Calu3 (cell line): ENCODE data around the gene ZC3H12C. TPM values are rescaled to one million over a fixed set of nuclear protein-coding genes. Genes with fewer than 3 reads are reported as not detected.

Experiments
- BruUV-seq: library from RNA; stranded (reverse); fragments of 400-500 nt; replicated peaks from 2 replicates; lab custom pipeline; 2021; lab: Mats Ljungman, UMichigan
- CTCF ChIA-PET: fragments of 300-600 bp; sonication (Branson Sonifier 250); formaldehyde crosslinking; loops from one replicate; lab custom pipeline; 2022; ENCODE audit warnings: antibody characterized with exemption; lab: Charles Lee
- DNase-seq: peaks from one replicate; pipeline ENCODE4 v3.0.0; 2022
- H3K27ac Mint-ChIP-seq: one replicate; pipeline ENCODE4 v1.8.0; 2022; ENCODE audit warnings: mixed read lengths; ENCODE audit not compliant: unreplicated experiment
- H3K27me3 Mint-ChIP-seq: one replicate; pipeline ENCODE4 v1.8.0; 2022; ENCODE audit warnings: mixed read lengths; ENCODE audit not compliant: unreplicated experiment
- H3K36me3 Mint-ChIP-seq: one replicate; pipeline ENCODE4 v1.8.0; 2022; ENCODE audit warnings: mild to moderate bottlenecking, moderate library complexity, mixed read lengths; ENCODE audit not compliant: insufficient read depth, unreplicated experiment
- H3K4me1 Mint-ChIP-seq: one replicate; pipeline ENCODE4 v1.8.0; 2022; ENCODE audit warnings: mild to moderate bottlenecking, low read depth, mixed read lengths; ENCODE audit not compliant: unreplicated experiment
- H3K4me3 Mint-ChIP-seq: one replicate; pipeline ENCODE4 v1.8.0; 2022; ENCODE audit warnings: mild to moderate bottlenecking, low read depth, moderate library complexity, mixed read lengths; ENCODE audit not compliant: unreplicated experiment
- H3K9me3 Mint-ChIP-seq: one replicate; pipeline ENCODE4 v1.8.0; 2022; ENCODE audit warnings: low read depth, mixed read lengths; ENCODE audit not compliant: unreplicated experiment
- CTCF ChIP-seq: fragments of 200-600 bp; IDR thresholded peaks from one replicate; pipeline ENCODE4 v1.8.0; 2022; ENCODE audit warnings: antibody characterized with exemption; ENCODE audit not compliant: unreplicated experiment
- intact Hi-C: fragments of 100-400 bp; cut with micrococcal nuclease; formaldehyde crosslinking; loops from one replicate; pipeline ENCODE4 v1.10.0; 2022; ENCODE audit not compliant: unreplicated experiment
- total RNA-seq: library from RNA; stranded (reverse); gene quantifications from 2 replicates; pipeline ENCODE4 v1.2.3, GENCODE V29; 2022

The ZC3H12C gene
- total RNA-seq, 1 experiment from 2014 or later, result 14.1 TPM

- BruUV-seq, result no TSS peak
- CTCF ChIA-PET, result no interaction called here
- intact Hi-C loops, result no loop called here
Measured at GRCh38 chr11:110124605-110125004, 31.4 kb downstream of the ZC3H12C start.

GRCh38 chr11:110125632-110126031, 32.4 kb downstream of the ZC3H12C start:
- H3K4me1 Mint-ChIP-seq, result peaks cover 7% of the 10 kb centered on the region
- intact Hi-C loops, result no loop called here
- BruUV-seq, result no TSS peak
- H3K36me3 Mint-ChIP-seq, result no peaks in the 10 kb centered on the region
- no peaks in the 10 kb centered on the region for H3K27me3 Mint-ChIP-seq
- H3K9me3 Mint-ChIP-seq, result no peaks in the 10 kb centered on the region
- CTCF ChIA-PET, result no interaction called here
- H3K27ac Mint-ChIP-seq, result no peak overlapping the region
- TF ChIP-seq CTCF, result no peak
- DNase-seq, result no peak
- H3K4me3 Mint-ChIP-seq, result no peak overlapping the region

More at GRCh38 chr11:110124605-110125004, 31.4 kb downstream of the ZC3H12C start:
- no peak for DNase-seq
- Mint-ChIP-seq H3K4me3 (no peak overlapping the region), H3K27me3 (no peaks in the 10 kb centered on the region), H3K36me3 (peaks cover 4% of the 10 kb centered on the region), H3K4me1 (peaks cover 18% of the 10 kb centered on the region), H3K27ac (no peak overlapping the region), H3K9me3 (no peaks in the 10 kb centered on the region)
- no peak for TF ChIP-seq CTCF

GRCh38 chr11:110126936-110127335, 33.7 kb downstream of the ZC3H12C start:
- DNase-seq, result no peak
- Mint-ChIP-seq H3K27me3 (no peaks in the 10 kb centered on the region), H3K4me3 (no peak overlapping the region), H3K27ac (no peak overlapping the region), H3K9me3 (no peaks in the 10 kb centered on the region), H3K4me1 (no peaks in the 10 kb centered on the region), H3K36me3 (no peaks in the 10 kb centered on the region)
- intact Hi-C loops, result no loop called here
- no peak for TF ChIP-seq CTCF
- CTCF ChIA-PET, result no interaction called here
- no TSS peak for BruUV-seq

- no TSS peak for BruUV-seq
- no peaks in the 10 kb centered on the region for H3K9me3 Mint-ChIP-seq
Measured at GRCh38 chr11:110128161-110128560, 35.0 kb downstream of the ZC3H12C start.

More at GRCh38 chr11:110128161-110128560, 35.0 kb downstream of the ZC3H12C start:
- H3K36me3 Mint-ChIP-seq, result no peaks in the 10 kb centered on the region
- CTCF ChIA-PET, result no interaction called here
- intact Hi-C loops, result no loop called here
- H3K27ac Mint-ChIP-seq, result no peak overlapping the region
- no peaks in the 10 kb centered on the region for H3K27me3 Mint-ChIP-seq
- no peak for TF ChIP-seq CTCF
- no peaks in the 10 kb centered on the region for H3K4me1 Mint-ChIP-seq
- DNase-seq, result no peak
- H3K4me3 Mint-ChIP-seq, result no peak overlapping the region
